PC-3 (cell line): ENCODE data around the gene B4GALNT3. TPM values are rescaled to one million over a fixed set of nuclear protein-coding genes. Genes with fewer than 3 reads are reported as not detected.

Source experiments
- ATAC-seq: fragments of 200-7000 bp; cut with Tn5 transposase; 2 replicates; pipeline ENCODE4 v1.9.1; 2020; ENCODE audit warnings: mild to moderate bottlenecking, moderate library complexity
- BruUV-seq: library from RNA; stranded (reverse); fragments of 400-500 nt; replicated peaks from 2 replicates; lab custom pipeline; 2021; lab: Mats Ljungman, UMichigan
- CTCF ChIA-PET: fragments of 300-600 bp; sonication (Branson Sonifier 250); formaldehyde crosslinking; loops from one replicate; lab custom pipeline; 2022; ENCODE audit warnings: antibody characterized with exemption; lab: Charles Lee
- POLR2A ChIA-PET: fragments of 300-600 bp; sonication (Branson Sonifier 250); formaldehyde crosslinking; loops from one replicate; lab custom pipeline; 2022; ENCODE audit warnings: antibody characterized with exemption; ENCODE audit not compliant: unreplicated experiment; lab: Charles Lee
- DNase-seq: peaks from one replicate; pipeline ENCODE4 v3.0.0-alpha.2; 2015
- H2AFZ ChIP-seq: fragments of 300-600 bp; sonication (generic); 2 replicates; pipeline ENCODE4 v1.6.0; 2016; ENCODE audit warnings: antibody characterized with exemption, low read length
- H3F3A ChIP-seq: fragments of 300-600 bp; sonication (generic); one replicate; pipeline ENCODE4 v1.6.0; 2017; ENCODE audit warnings: antibody characterized with exemption, low read length, control low read depth, mild to moderate bottlenecking; ENCODE audit not compliant: unreplicated experiment
- H3K27ac ChIP-seq: fragments of 300-600 bp; sonication (generic); 2 replicates; pipeline ENCODE4 v1.5.1; 2016; ENCODE audit warnings: mild to moderate bottlenecking, low read length
- H3K27me3 ChIP-seq: fragments of 300-600 bp; sonication (generic); 2 replicates; pipeline ENCODE4 v1.6.1; 2016; ENCODE audit warnings: low read length, mixed read lengths
- H3K36me3 ChIP-seq: fragments of 300-600 bp; sonication (generic); 2 replicates; pipeline ENCODE4 v1.6.1; 2016; ENCODE audit warnings: low read depth, mixed run types, low read length, mixed read lengths
- H3K4me1 ChIP-seq: fragments of 300-600 bp; sonication (generic); 2 replicates; pipeline ENCODE4 v1.5.1; 2016; ENCODE audit warnings: low read length; ENCODE audit not compliant: insufficient read depth
- H3K4me2 ChIP-seq: fragments of 300-600 bp; sonication (generic); 2 replicates; pipeline ENCODE4 v1.6.0; 2016; ENCODE audit warnings: low read length
- H3K4me3 ChIP-seq: fragments of 300-600 bp; sonication (generic); 2 replicates; pipeline ENCODE4 v1.5.1; 2016; ENCODE audit warnings: mild to moderate bottlenecking, low read length, mixed read lengths
- H3K79me2 ChIP-seq: fragments of 300-600 bp; sonication (generic); 2 replicates; pipeline ENCODE4 v1.6.1; 2017; ENCODE audit warnings: low read length, mixed read lengths
- H3K9ac ChIP-seq: fragments of 300-600 bp; sonication (generic); 2 replicates; pipeline ENCODE4 v1.6.0; 2016; ENCODE audit warnings: mild to moderate bottlenecking, low read length
- H3K9me2 ChIP-seq: fragments of 300-600 bp; sonication (generic); replicated peaks from 2 replicates; pipeline ENCODE4 v1.6.1; 2016; ENCODE audit warnings: mixed run types, low read length, mixed read lengths
- H3K9me3 ChIP-seq: fragments of 300-600 bp; sonication (generic); 2 replicates; pipeline ENCODE4 v1.6.1; 2016; ENCODE audit warnings: low read length, mixed read lengths
- H4K20me1 ChIP-seq: fragments of 300-600 bp; sonication (generic); 2 replicates; pipeline ENCODE4 v1.6.1; 2016; ENCODE audit warnings: low read length, mixed read lengths
- EZH2 ChIP-seq: fragments of 300-600 bp; sonication (generic); IDR thresholded peaks from one replicate; pipeline ENCODE4 v1.6.1; 2017; ENCODE audit warnings: antibody characterized with exemption, mild to moderate bottlenecking, low read length; ENCODE audit not compliant: unreplicated experiment
- EZH2phosphoT487 ChIP-seq: fragments of 300-600 bp; sonication (generic); IDR thresholded peaks from 2 replicates; pipeline ENCODE4 v1.6.1; 2018; ENCODE audit warnings: mild to moderate bottlenecking, antibody characterized with exemption, low read length, borderline replicate concordance
- intact Hi-C: fragments of 100-400 bp; cut with micrococcal nuclease; formaldehyde crosslinking; loops from 2 replicates; pipeline ENCODE4 v1.9.0; 2023
- total RNA-seq: library from RNA; depleted of rRNA; stranded (reverse); fragments of >200 nt; gene quantifications from 2 replicates; pipeline ENCODE4 v1.2.3, GENCODE V29; 2014
- TF ChIP-seq, protein P1 (sequence below): fragments of 300-600 bp; sonication (generic); conservative IDR thresholded peaks from 2 replicates; pipeline ENCODE4 v1.5.1; 2017; ENCODE audit warnings: antibody characterized with exemption, low read depth, mild to moderate bottlenecking, low read length

Gene B4GALNT3
- total RNA-seq, 1 experiment from 2014 or later: 3.7 TPM

DNA sequence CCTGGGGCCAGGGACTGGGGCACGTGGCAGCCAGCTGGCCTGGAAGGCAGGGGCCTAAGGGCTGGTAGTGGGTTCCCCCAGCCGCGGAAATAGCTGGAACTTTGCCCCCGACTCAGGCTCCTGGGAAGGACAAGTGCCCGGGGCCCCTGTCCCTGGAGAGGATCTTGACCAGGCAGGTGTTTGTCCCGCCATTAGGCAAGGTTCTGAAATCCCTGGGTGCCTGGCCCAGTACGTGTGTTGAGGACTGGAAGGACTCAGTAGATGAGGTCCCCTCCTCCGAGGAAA is 94.2 kb downstream of the B4GALNT3 start:
- Histone ChIP-seq H2AFZ (no peak overlapping the region), H3K9me2 (no peaks in the 10 kb centered on the region), H3K36me3 (no peaks in the 10 kb centered on the region), H3K4me2 (no peak overlapping the region), H3K27me3 (no peaks in the 10 kb centered on the region), H3F3A (no peaks in the 10 kb centered on the region), H3K9me3 (no peaks in the 10 kb centered on the region), H3K4me3 (no peak overlapping the region), H3K4me1 (no peaks in the 10 kb centered on the region), H3K9ac (no peak overlapping the region), H4K20me1 (no peaks in the 10 kb centered on the region), H3K79me2 (no peaks in the 10 kb centered on the region), H3K27ac (no peak overlapping the region)
- intact Hi-C loops: no loop called here
- no TSS peak for BruUV-seq
- DNase-seq (no peak), ATAC-seq (no peak)
- ChIA-PET CTCF (no interaction called here), POLR2A (no interaction called here)
- TF ChIP-seq EZH2: no peak
- TF ChIP-seq EZH2phosphoT487: no peak
- TF ChIP-seq, protein P1, sequence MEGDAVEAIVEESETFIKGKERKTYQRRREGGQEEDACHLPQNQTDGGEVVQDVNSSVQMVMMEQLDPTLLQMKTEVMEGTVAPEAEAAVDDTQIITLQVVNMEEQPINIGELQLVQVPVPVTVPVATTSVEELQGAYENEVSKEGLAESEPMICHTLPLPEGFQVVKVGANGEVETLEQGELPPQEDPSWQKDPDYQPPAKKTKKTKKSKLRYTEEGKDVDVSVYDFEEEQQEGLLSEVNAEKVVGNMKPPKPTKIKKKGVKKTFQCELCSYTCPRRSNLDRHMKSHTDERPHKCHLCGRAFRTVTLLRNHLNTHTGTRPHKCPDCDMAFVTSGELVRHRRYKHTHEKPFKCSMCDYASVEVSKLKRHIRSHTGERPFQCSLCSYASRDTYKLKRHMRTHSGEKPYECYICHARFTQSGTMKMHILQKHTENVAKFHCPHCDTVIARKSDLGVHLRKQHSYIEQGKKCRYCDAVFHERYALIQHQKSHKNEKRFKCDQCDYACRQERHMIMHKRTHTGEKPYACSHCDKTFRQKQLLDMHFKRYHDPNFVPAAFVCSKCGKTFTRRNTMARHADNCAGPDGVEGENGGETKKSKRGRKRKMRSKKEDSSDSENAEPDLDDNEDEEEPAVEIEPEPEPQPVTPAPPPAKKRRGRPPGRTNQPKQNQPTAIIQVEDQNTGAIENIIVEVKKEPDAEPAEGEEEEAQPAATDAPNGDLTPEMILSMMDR: no peak

DNA sequence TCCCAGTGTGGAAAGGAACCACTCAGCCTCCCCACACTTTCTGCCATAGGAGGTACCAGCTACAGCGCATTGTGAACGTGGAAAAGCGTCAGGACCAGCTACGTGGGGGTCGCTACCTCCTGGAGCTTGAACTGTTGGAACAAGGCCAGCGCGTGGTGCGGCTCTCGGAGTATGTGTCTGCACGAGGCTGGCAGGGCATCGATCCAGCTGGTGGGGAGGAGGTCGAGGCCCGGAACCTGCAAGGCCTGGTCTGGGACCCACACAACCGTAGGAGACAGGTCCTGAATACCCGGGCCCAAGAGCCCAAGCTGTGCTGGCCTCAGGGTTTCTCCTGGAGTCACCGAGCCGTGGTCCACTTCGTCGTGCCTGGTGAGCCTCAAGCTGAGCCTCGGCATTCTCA is 96.8 kb downstream of the B4GALNT3 start:
- H3K36me3 ChIP-seq: no peaks in the 10 kb centered on the region
- H3K4me1 ChIP-seq: no peaks in the 10 kb centered on the region
- POLR2A ChIA-PET: no interaction called here
- no peak for ATAC-seq
- CTCF ChIA-PET: no interaction called here
- H4K20me1 ChIP-seq: no peaks in the 10 kb centered on the region
- no peaks in the 10 kb centered on the region for H3K9me3 ChIP-seq
- DNase-seq: no peak
- H3K9me2 ChIP-seq: no peaks in the 10 kb centered on the region
- no peak overlapping the region for H3K27ac ChIP-seq
- H3F3A ChIP-seq: no peaks in the 10 kb centered on the region
- intact Hi-C loops: no loop called here
- no peaks in the 10 kb centered on the region for H3K27me3 ChIP-seq
- no peak overlapping the region for H3K9ac ChIP-seq
- H3K4me2 ChIP-seq: no peak overlapping the region
- BruUV-seq: no TSS peak
- H2AFZ ChIP-seq: no peak overlapping the region
- no peak overlapping the region for H3K4me3 ChIP-seq
- TF ChIP-seq EZH2phosphoT487: no peak
- TF ChIP-seq EZH2: no peak
- TF ChIP-seq, protein P1: no peak
- no peaks in the 10 kb centered on the region for H3K79me2 ChIP-seq

DNA sequence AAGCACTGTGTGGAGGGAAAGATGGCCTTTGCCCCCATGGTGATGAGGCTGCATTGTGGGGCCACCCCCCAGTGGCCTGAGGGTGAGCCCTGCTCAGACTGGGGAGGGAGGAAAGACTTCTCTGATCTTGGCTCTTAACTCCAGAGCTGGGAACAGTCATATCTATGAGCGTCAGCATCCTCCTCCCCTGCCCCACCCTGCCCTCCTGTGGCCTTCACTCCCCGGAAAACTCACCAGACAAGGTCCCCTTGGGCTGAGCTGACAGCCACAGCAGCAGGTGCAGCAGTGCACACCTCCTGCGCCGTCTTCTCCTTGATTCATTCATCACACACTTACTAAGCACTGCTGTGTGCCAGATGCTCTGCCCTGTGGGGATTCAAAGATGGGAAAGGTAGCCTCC is 98.8 kb downstream of the B4GALNT3 start:
- H4K20me1 ChIP-seq: no peaks in the 10 kb centered on the region
- ATAC-seq: no peak; the same call in none of the 2 replicates
- H3F3A ChIP-seq: no peaks in the 10 kb centered on the region
- H3K4me3 ChIP-seq: no peak overlapping the region
- intact Hi-C loops: no loop called here
- no peaks in the 10 kb centered on the region for H3K9me3 ChIP-seq
- TF ChIP-seq, protein P1: no peak
- TF ChIP-seq EZH2phosphoT487 (no peak), EZH2 (no peak)
- H3K4me2 ChIP-seq: no peak overlapping the region
- H3K79me2 ChIP-seq: no peaks in the 10 kb centered on the region
- no peaks in the 10 kb centered on the region for H3K9me2 ChIP-seq
- H3K27ac ChIP-seq: no peak overlapping the region
- BruUV-seq: no TSS peak
- H3K9ac ChIP-seq: no peak overlapping the region
- no peaks in the 10 kb centered on the region for H3K4me1 ChIP-seq
- no peak for DNase-seq
- no peaks in the 10 kb centered on the region for H3K27me3 ChIP-seq
- ChIA-PET POLR2A (no interaction called here), CTCF (no interaction called here)
- H2AFZ ChIP-seq: no peak overlapping the region
- H3K36me3 ChIP-seq: no peaks in the 10 kb centered on the region
